Caco-2 (cell line): Measurements from ENCODE around the gene LRRC10. TPM values are rescaled to one million over a fixed set of nuclear protein-coding genes. Genes with fewer than 3 reads are reported as not detected.

ENCODE experiments used
- BruUV-seq: library from RNA; stranded (reverse); fragments of 400-500 nt; replicated peaks from 2 replicates; lab custom pipeline; 2021; lab: Mats Ljungman, UMichigan
- CTCF ChIA-PET: fragments of 300-600 bp; sonication (Branson Sonifier 250); formaldehyde crosslinking; loops from one replicate; lab custom pipeline; 2022; ENCODE audit warnings: antibody characterized with exemption; lab: Charles Lee
- POLR2A ChIA-PET: fragments of 300-600 bp; sonication (Branson Sonifier 250); formaldehyde crosslinking; loops from one replicate; lab custom pipeline; 2022; ENCODE audit warnings: antibody characterized with exemption; lab: Charles Lee
- DNase-seq, 2 experiments: peaks; one replicate each; pipeline versions ENCODE4 v3.0.0 to v3.0.0-alpha.2; 2020 to 2022
- H3K27me3 ChIP-seq: replicated peaks from 2 replicates; pipeline ENCODE4 v1.6.0; 2011; ENCODE audit warnings: low read length; ENCODE audit not compliant: control insufficient read depth, insufficient read depth
- H3K36me3 ChIP-seq: 2 replicates; pipeline ENCODE4 v1.5.1; 2011; ENCODE audit warnings: low read length; ENCODE audit not compliant: control insufficient read depth, insufficient read depth
- H3K4me1 ChIP-seq: fragments of 250-450 bp; sonication (Bioruptor Pico); 2 replicates; pipeline ENCODE4 v1.5.1; 2020; ENCODE audit warnings: mild to moderate bottlenecking
- H3K4me3 ChIP-seq: 2 replicates; pipeline ENCODE4 v1.5.1; 2011; ENCODE audit warnings: low read depth, mild to moderate bottlenecking, control low read depth, low read length
- H3K9me3 ChIP-seq: fragments of 250-450 bp; sonication (Bioruptor Pico); 2 replicates; pipeline ENCODE4 v1.5.1; 2020; ENCODE audit warnings: mild to moderate bottlenecking, moderate library complexity
- H3K27ac Mint-ChIP-seq: one replicate; pipeline ENCODE4 v1.8.0; 2022; ENCODE audit warnings: mixed read lengths; ENCODE audit not compliant: unreplicated experiment
- H3K27me3 Mint-ChIP-seq: one replicate; pipeline ENCODE4 v1.8.0; 2022; ENCODE audit warnings: mixed read lengths; ENCODE audit not compliant: insufficient read depth, unreplicated experiment
- H3K36me3 Mint-ChIP-seq: one replicate; pipeline ENCODE4 v1.8.0; 2022; ENCODE audit warnings: mild to moderate bottlenecking, mixed read lengths; ENCODE audit not compliant: insufficient read depth, unreplicated experiment
- H3K4me1 Mint-ChIP-seq: one replicate; pipeline ENCODE4 v1.8.0; 2022; ENCODE audit warnings: low read depth, mixed read lengths; ENCODE audit not compliant: unreplicated experiment
- H3K4me3 Mint-ChIP-seq: one replicate; pipeline ENCODE4 v1.8.0; 2022; ENCODE audit warnings: mild to moderate bottlenecking, moderate library complexity, mixed read lengths; ENCODE audit not compliant: unreplicated experiment
- H3K9me3 Mint-ChIP-seq: one replicate; pipeline ENCODE4 v1.8.0; 2022; ENCODE audit warnings: mixed read lengths; ENCODE audit not compliant: unreplicated experiment
- CTCF ChIP-seq, 2 experiments: fragments of 200-600 bp in 1 of 2; IDR thresholded peaks; 1 replicate in 1 of 2; 2 replicates in 1 of 2; pipeline versions ENCODE4 v1.5.1 to v1.8.0; 2011 to 2022; ENCODE audit warnings: antibody characterized with exemption in 1 of 2, control low read depth in 1 of 2, inconsistent platforms in 1 of 2, low read depth in 1 of 2, low read length in 1 of 2, mild to moderate bottlenecking in 1 of 2, moderate library complexity in 1 of 2; ENCODE audit not compliant: insufficient read depth in 1 of 2, severe bottlenecking in 1 of 2, unreplicated experiment in 1 of 2
- intact Hi-C: fragments of 100-400 bp; cut with micrococcal nuclease; formaldehyde crosslinking; loops from one replicate; pipeline ENCODE4 v1.10.0; 2022; ENCODE audit not compliant: unreplicated experiment
- total RNA-seq: library from RNA; stranded (reverse); gene quantifications from 2 replicates; pipeline ENCODE4 v1.2.3, GENCODE V29; 2022

Gene LRRC10
- total RNA-seq, 1 experiment from 2014 or later = not detected

- Histone ChIP-seq H3K4me3 (no peak overlapping the region), H3K9me3 (no peaks in the 10 kb centered on the region), H3K27me3 (no peaks in the 10 kb centered on the region), H3K36me3 (no peaks in the 10 kb centered on the region), H3K4me1 (peaks cover 3% of the 10 kb centered on the region; the same call in 1 of the 2 replicates)
- Mint-ChIP-seq H3K9me3 (no peaks in the 10 kb centered on the region), H3K27ac (no peak overlapping the region), H3K4me3 (no peak overlapping the region), H3K4me1 (no peaks in the 10 kb centered on the region), H3K27me3 (no peaks in the 10 kb centered on the region), H3K36me3 (no peaks in the 10 kb centered on the region)
- intact Hi-C loops = loop anchor here (10.0 kb wide), 1 partner anchor 478 kb away; no protein-coding TSS in a partner anchor
- TF ChIP-seq CTCF (IDR thresholded peaks at IDR 0.05; ENCODE audit: insufficient read depth in 1 of 2, low read depth in 1 of 2, low read length in 1 of 2, severe bottlenecking in 1 of 2, unreplicated experiment in 1 of 2) = no peak
- POLR2A ChIA-PET = no interaction called here
- CTCF ChIA-PET = no interaction called here
- BruUV-seq = no TSS peak
- no peak for DNase-seq
Observed at GRCh38 chr12:69633061-69633460, 22.4 kb upstream of the LRRC10 start.

- Histone ChIP-seq H3K4me3 (no peak overlapping the region), H3K9me3 (no peaks in the 10 kb centered on the region), H3K36me3 (no peaks in the 10 kb centered on the region), H3K27me3 (no peaks in the 10 kb centered on the region), H3K4me1 (peaks cover 3% of the 10 kb centered on the region; the same call in 1 of the 2 replicates)
- Mint-ChIP-seq H3K27me3 (no peaks in the 10 kb centered on the region), H3K36me3 (no peaks in the 10 kb centered on the region), H3K9me3 (no peaks in the 10 kb centered on the region), H3K4me3 (no peak overlapping the region), H3K4me1 (no peaks in the 10 kb centered on the region), H3K27ac (no peak overlapping the region)
- intact Hi-C loops = loop anchor here (1.0 to 10.0 kb wide), 3 partner anchors 9 to 475 kb away; no protein-coding TSS in a partner anchor
- BruUV-seq = no TSS peak
- ChIA-PET POLR2A (no interaction called here), CTCF (interaction anchor here (1.0 to 1.4 kb wide), 3 partner anchors 10 to 237 kb away, joined by 3 to 6 read pairs (median 5); no protein-coding TSS in a partner anchor)
- peak in 1 of 2 experiments; percentile 45 for DNase-seq
- peak; percentile 20 to 41 for TF ChIP-seq CTCF (IDR thresholded peaks at IDR 0.05; ENCODE audit: insufficient read depth in 1 of 2, low read depth in 1 of 2, low read length in 1 of 2, severe bottlenecking in 1 of 2, unreplicated experiment in 1 of 2)
Observed at GRCh38 chr12:69630191-69630590, 19.5 kb upstream of the LRRC10 start.

GRCh38 chr12:69627501-69627900 lies 16.8 kb upstream of the LRRC10 start:
- no peak overlapping the region for H3K4me3 Mint-ChIP-seq
- CTCF ChIA-PET = interaction anchor here (0.7 kb wide), 1 partner anchor 462 kb away, joined by 3 read pairs; no protein-coding TSS in a partner anchor
- H3K36me3 Mint-ChIP-seq = no peaks in the 10 kb centered on the region
- no peak for TF ChIP-seq CTCF (IDR thresholded peaks at IDR 0.05; ENCODE audit: insufficient read depth in 1 of 2, low read depth in 1 of 2, low read length in 1 of 2, severe bottlenecking in 1 of 2, unreplicated experiment in 1 of 2)
- Histone ChIP-seq H3K9me3 (no peaks in the 10 kb centered on the region), H3K27me3 (no peaks in the 10 kb centered on the region), H3K4me1 (peaks cover 3% of the 10 kb centered on the region; the same call in 1 of the 2 replicates), H3K36me3 (no peaks in the 10 kb centered on the region), H3K4me3 (no peak overlapping the region)
- H3K4me1 Mint-ChIP-seq = no peaks in the 10 kb centered on the region
- no peak for DNase-seq
- no TSS peak for BruUV-seq
- H3K27me3 Mint-ChIP-seq = no peaks in the 10 kb centered on the region
- H3K9me3 Mint-ChIP-seq = no peaks in the 10 kb centered on the region
- intact Hi-C loops = no loop called here
- POLR2A ChIA-PET = no interaction called here
- no peak overlapping the region for H3K27ac Mint-ChIP-seq
